Measurements from ENCODE around the gene IMPACT.

The IMPACT gene

GRCh38 chr18:24472591-24472990 lies 46.1 kb downstream of the IMPACT start:
- intact Hi-C loops (cut with DNase I), result no loop called here
- no peak for DNase-seq

GRCh38 chr18:24474406-24474805 lies 47.9 kb downstream of the IMPACT start:
- intact Hi-C loops (cut with DNase I), result no loop called here
- no peak for DNase-seq

- intact Hi-C loops (cut with DNase I), result no loop called here
- no peak for DNase-seq
These were observed 49.6 kb downstream of the IMPACT start for GRCh38 chr18:24475926-24476589.

GRCh38 chr18:24479371-24479770 lies 52.9 kb downstream of the IMPACT start:
- intact Hi-C loops (cut with DNase I), result no loop called here
- no peak for DNase-seq

- intact Hi-C loops (cut with DNase I), result no loop called here
- DNase-seq, result no peak
These were observed 56.4 kb downstream of the IMPACT start for GRCh38 chr18:24482821-24483220.

- DNase-seq, result no peak
- intact Hi-C loops (cut with DNase I), result loop anchor here (2.0 kb wide), 1 partner anchor 241 kb away; no protein-coding TSS in a partner anchor
These were observed 59.2 kb downstream of the IMPACT start for GRCh38 chr18:24485681-24486080.

- DNase-seq, result no peak
- intact Hi-C loops (cut with DNase I), result loop anchor here (2.0 kb wide), 1 partner anchor 240 kb away; no protein-coding TSS in a partner anchor
These were observed 60.2 kb downstream of the IMPACT start for GRCh38 chr18:24486684-24487083.

- intact Hi-C loops (cut with DNase I), result loop anchor here (1.0 kb wide), 1 partner anchor 130 kb away; no protein-coding TSS in a partner anchor
- DNase-seq, result no peak
These were observed 62.5 kb downstream of the IMPACT start for GRCh38 chr18:24488824-24489493.

GRCh38 chr18:24490539-24490938 lies 64.1 kb downstream of the IMPACT start:
- no peak for DNase-seq
- intact Hi-C loops (cut with DNase I), result no loop called here

- intact Hi-C loops (cut with DNase I), result no loop called here
- DNase-seq, result no peak
These were observed 65.7 kb downstream of the IMPACT start for GRCh38 chr18:24491927-24492834.

GRCh38 chr18:24494586-24494985 lies 68.1 kb downstream of the IMPACT start:
- intact Hi-C loops (cut with DNase I), result no loop called here
- DNase-seq, result no peak

GRCh38 chr18:24497031-24497754 lies 70.7 kb downstream of the IMPACT start:
- intact Hi-C loops (cut with DNase I), result no loop called here

GRCh38 chr18:24499814-24500213 lies 73.3 kb downstream of the IMPACT start:
- intact Hi-C loops (cut with DNase I), result no loop called here
- DNase-seq, result peak in 1 of 10 donors; percentile 2

More at GRCh38 chr18:24497031-24497754, 70.7 kb downstream of the IMPACT start:
- no peak for DNase-seq

- peak in 1 of 10 donors; percentile 43 for DNase-seq
- intact Hi-C loops (cut with DNase I), result no loop called here
These were observed 73.7 kb downstream of the IMPACT start for GRCh38 chr18:24500217-24500616.

- peak in 1 of 10 donors; percentile 4 for DNase-seq
- intact Hi-C loops (cut with DNase I), result no loop called here
These were observed 74.3 kb downstream of the IMPACT start for GRCh38 chr18:24500766-24501165.

GRCh38 chr18:24502667-24503523 lies 76.4 kb downstream of the IMPACT start:
- intact Hi-C loops (cut with DNase I), result no loop called here
- peak in 1 of 10 donors; percentile 9 for DNase-seq
